Neural cell (in vitro differentiated cells): ENCODE results near the gene COL4A1. TPM values are rescaled to one million over a fixed set of nuclear protein-coding genes. Genes with fewer than 3 reads are reported as not detected.

Source experiments
- H2AFZ ChIP-seq: fragments of 200-600, 300-800 bp; sonication (generic), shearing (Covaris generic); 2 replicates; pipeline ENCODE4 v1.6.0; 2014; ENCODE audit warnings: low read depth, mild to moderate bottlenecking, antibody characterized with exemption, low read length, moderate library complexity
- H3F3A ChIP-seq: fragments of 200-600 bp; shearing (Covaris generic); 2 replicates; pipeline ENCODE4 v1.6.1; 2016; ENCODE audit warnings: mild to moderate bottlenecking, moderate library complexity, mixed read lengths, antibody characterized with exemption, low read length; ENCODE audit not compliant: insufficient read depth, poor library complexity, severe bottlenecking
- H3K27ac ChIP-seq: fragments of 200-600, 300-800 bp; sonication (generic), shearing (Covaris generic); 2 replicates; pipeline ENCODE4 v1.5.1; 2014; ENCODE audit warnings: mild to moderate bottlenecking, low read length, moderate library complexity
- H3K27me3 ChIP-seq: fragments of 300-800, 200-600 bp; sonication (generic), shearing (Covaris generic); 2 replicates; pipeline ENCODE4 v1.6.0; 2014; ENCODE audit warnings: mild to moderate bottlenecking, low read depth, low read length, moderate library complexity; ENCODE audit not compliant: insufficient read depth
- H3K36me3 ChIP-seq: fragments of 300-800, 200-600 bp; sonication (generic), shearing (Covaris generic); 2 replicates; pipeline ENCODE4 v1.5.1; 2014; ENCODE audit warnings: mild to moderate bottlenecking, antibody characterized with exemption, low read length, moderate library complexity; ENCODE audit not compliant: insufficient read depth
- H3K4me2 ChIP-seq: fragments of 300-800, 200-600 bp; sonication (generic), shearing (Covaris generic); 2 replicates; pipeline ENCODE4 v1.6.0; 2014; ENCODE audit warnings: mild to moderate bottlenecking, low read length
- H3K4me3 ChIP-seq: fragments of 300-800, 200-600 bp; sonication (generic), shearing (Covaris generic); 2 replicates; pipeline ENCODE4 v1.5.1; 2014; ENCODE audit warnings: mild to moderate bottlenecking, low read length, moderate library complexity
- H3K79me2 ChIP-seq: fragments of 200-600 bp; shearing (Covaris generic); replicated peaks from 2 replicates; pipeline ENCODE4 v1.6.0; 2014; ENCODE audit warnings: mild to moderate bottlenecking, low read length, moderate library complexity; ENCODE audit not compliant: insufficient read depth
- H3K9ac ChIP-seq: fragments of 300-800, 200-600 bp; sonication (generic), shearing (Covaris generic); 2 replicates; pipeline ENCODE4 v1.6.1; 2016; ENCODE audit warnings: mild to moderate bottlenecking, low read length, mixed read lengths
- H3K9me2 ChIP-seq: fragments of 200-600 bp; shearing (Covaris generic); 2 replicates; pipeline ENCODE4 v1.6.1; 2016; ENCODE audit warnings: mild to moderate bottlenecking, low read length, mixed read lengths; ENCODE audit not compliant: insufficient read depth
- H3K9me3 ChIP-seq: fragments of 200-600, 300-800 bp; sonication (generic), shearing (Covaris generic); 2 replicates; pipeline ENCODE4 v1.6.1; 2016; ENCODE audit warnings: mild to moderate bottlenecking, mixed run types, low read length, moderate library complexity, mixed read lengths
- H4K20me1 ChIP-seq: fragments of 200-600 bp; shearing (Covaris generic); 2 replicates; pipeline ENCODE4 v1.6.1; 2016; ENCODE audit warnings: mild to moderate bottlenecking, mixed run types; ENCODE audit not compliant: insufficient read depth
- EP300 ChIP-seq: fragments of 450-650 bp; conservative IDR thresholded peaks from 2 replicates; pipeline ENCODE4 v1.6.1; 2014; ENCODE audit warnings: antibody characterized with exemption, mild to moderate bottlenecking, moderate library complexity; ENCODE audit not compliant: poor library complexity, severe bottlenecking
- EZH2 ChIP-seq: fragments of 200-600, 300-800 bp; shearing (Covaris generic), sonication (generic); IDR thresholded peaks from 2 replicates; pipeline ENCODE4 v1.6.1; 2014; ENCODE audit warnings: antibody characterized with exemption, low read length, borderline replicate concordance, mild to moderate bottlenecking; ENCODE audit not compliant: insufficient read depth, poor library complexity, severe bottlenecking
- MXI1 ChIP-seq: fragments of 450-650 bp; conservative IDR thresholded peaks from 2 replicates; pipeline ENCODE4 v1.6.1; 2014; ENCODE audit warnings: antibody characterized with exemption, mild to moderate bottlenecking; ENCODE audit not compliant: poor library complexity, severe bottlenecking
- POLR2AphosphoS5 ChIP-seq: IDR thresholded peaks from 2 replicates; pipeline ENCODE4 v1.6.1; 2012
- RAD21 ChIP-seq: fragments of 450-650 bp; conservative IDR thresholded peaks from 2 replicates; pipeline ENCODE4 v1.6.1; 2014; ENCODE audit warnings: antibody characterized with exemption, mild to moderate bottlenecking, moderate library complexity
- REST ChIP-seq: IDR thresholded peaks from 2 replicates; pipeline ENCODE4 v1.6.1; 2012; ENCODE audit warnings: borderline replicate concordance
- SMC3 ChIP-seq: fragments of 450-650 bp; conservative IDR thresholded peaks from 2 replicates; pipeline ENCODE4 v1.6.1; 2014; ENCODE audit warnings: antibody characterized with exemption, mild to moderate bottlenecking, moderate library complexity; ENCODE audit not compliant: poor library complexity
- TAF1 ChIP-seq: IDR thresholded peaks from 2 replicates; pipeline ENCODE4 v1.6.1; 2012; ENCODE audit warnings: low read depth
- polyA plus RNA-seq: library from polyadenylated mRNA; depleted of rRNA; stranded (reverse); fragments of >200 nt; gene quantifications from 2 replicates; pipeline ENCODE4 v1.2.3, GENCODE V29; 2014
- TF ChIP-seq, protein P1 (sequence below): fragments of 450-650 bp; IDR thresholded peaks from 2 replicates; pipeline ENCODE4 v1.5.1; 2014; ENCODE audit warnings: antibody characterized with exemption, mild to moderate bottlenecking, moderate library complexity; ENCODE audit not compliant: poor library complexity, severe bottlenecking

The COL4A1 gene
- polyA plus RNA-seq, 1 donor from 2014 or later, result 13.1 TPM

DNA sequence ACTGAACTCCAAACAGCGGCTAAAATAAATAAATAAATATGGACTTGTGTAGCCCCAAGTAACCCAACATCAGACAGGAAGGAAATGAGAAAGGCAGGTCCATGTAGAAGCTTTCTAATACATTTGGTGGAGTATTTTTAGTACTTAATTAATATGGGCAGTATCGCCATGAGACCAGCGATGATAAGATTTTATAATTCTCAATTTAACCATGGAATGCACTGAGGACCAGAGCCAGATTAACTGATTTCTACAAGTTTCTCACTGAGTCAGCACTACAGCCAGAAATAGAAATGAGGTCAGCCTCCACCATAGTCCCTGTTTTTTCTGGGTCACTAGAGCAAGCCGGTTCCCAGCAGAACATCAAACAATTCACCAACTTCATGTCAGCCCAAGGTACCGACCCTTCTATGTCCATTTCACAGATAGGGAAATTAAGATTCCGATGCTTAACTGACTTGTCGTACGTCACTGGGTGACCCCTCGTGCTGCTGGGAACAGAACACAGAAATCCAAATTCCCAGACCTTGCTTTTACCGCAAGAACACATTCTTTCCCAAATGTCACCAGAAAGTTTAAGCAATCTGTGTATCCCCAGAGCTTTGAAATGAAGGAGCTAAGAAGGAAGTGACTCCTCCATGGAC is 90.4 kb downstream of the COL4A1 start:
- Histone ChIP-seq H4K20me1 (no peaks in the 10 kb centered on the region), H3K4me2 (no peak overlapping the region), H3K9me2 (no peaks in the 10 kb centered on the region), H3K36me3 (no peaks in the 10 kb centered on the region), H3K79me2 (no peaks in the 10 kb centered on the region), H2AFZ (no peak overlapping the region), H3K27ac (no peak overlapping the region), H3F3A (no peaks in the 10 kb centered on the region), H3K27me3 (no peaks in the 10 kb centered on the region), H3K4me3 (no peak overlapping the region), H3K9me3 (no peaks in the 10 kb centered on the region), H3K9ac (no peak overlapping the region)
- TF ChIP-seq, protein P1, sequence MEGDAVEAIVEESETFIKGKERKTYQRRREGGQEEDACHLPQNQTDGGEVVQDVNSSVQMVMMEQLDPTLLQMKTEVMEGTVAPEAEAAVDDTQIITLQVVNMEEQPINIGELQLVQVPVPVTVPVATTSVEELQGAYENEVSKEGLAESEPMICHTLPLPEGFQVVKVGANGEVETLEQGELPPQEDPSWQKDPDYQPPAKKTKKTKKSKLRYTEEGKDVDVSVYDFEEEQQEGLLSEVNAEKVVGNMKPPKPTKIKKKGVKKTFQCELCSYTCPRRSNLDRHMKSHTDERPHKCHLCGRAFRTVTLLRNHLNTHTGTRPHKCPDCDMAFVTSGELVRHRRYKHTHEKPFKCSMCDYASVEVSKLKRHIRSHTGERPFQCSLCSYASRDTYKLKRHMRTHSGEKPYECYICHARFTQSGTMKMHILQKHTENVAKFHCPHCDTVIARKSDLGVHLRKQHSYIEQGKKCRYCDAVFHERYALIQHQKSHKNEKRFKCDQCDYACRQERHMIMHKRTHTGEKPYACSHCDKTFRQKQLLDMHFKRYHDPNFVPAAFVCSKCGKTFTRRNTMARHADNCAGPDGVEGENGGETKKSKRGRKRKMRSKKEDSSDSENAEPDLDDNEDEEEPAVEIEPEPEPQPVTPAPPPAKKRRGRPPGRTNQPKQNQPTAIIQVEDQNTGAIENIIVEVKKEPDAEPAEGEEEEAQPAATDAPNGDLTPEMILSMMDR, result no peak
- TF ChIP-seq RAD21 (no peak), POLR2AphosphoS5 (no peak), MXI1 (no peak), TAF1 (no peak), EZH2 (no peak), SMC3 (no peak), EP300 (no peak), REST (no peak)

GRCh38 chr13:110216006-110216397 is 91.0 kb downstream of the COL4A1 start:
- Histone ChIP-seq H3K4me2 (no peak overlapping the region), H4K20me1 (no peaks in the 10 kb centered on the region), H3K9ac (no peak overlapping the region), H3K4me3 (no peak overlapping the region), H3K9me3 (no peaks in the 10 kb centered on the region), H2AFZ (no peak overlapping the region), H3K27ac (no peak overlapping the region), H3K9me2 (no peaks in the 10 kb centered on the region), H3K27me3 (no peaks in the 10 kb centered on the region), H3K36me3 (no peaks in the 10 kb centered on the region), H3K79me2 (no peaks in the 10 kb centered on the region), H3F3A (no peaks in the 10 kb centered on the region)
- TF ChIP-seq POLR2AphosphoS5 (no peak), TAF1 (no peak), RAD21 (no peak), MXI1 (no peak), EZH2 (no peak), EP300 (no peak), REST (no peak), SMC3 (no peak)
- TF ChIP-seq, protein P1, result no peak
